PFSK-1 (cell line): ENCODE measurements around the gene RIPOR3.

Experiments
- POLR2AphosphoS5 ChIP-seq: IDR thresholded peaks from 2 replicates; pipeline ENCODE4 v1.6.1; 2012; ENCODE audit warnings: low read depth, mild to moderate bottlenecking, control low read depth, low read length, moderate library complexity
- REST ChIP-seq, 2 experiments: IDR thresholded peaks; 2 replicates each; pipeline versions ENCODE4 v1.6.1 to v1.8.0; 2011 to 2012; ENCODE audit warnings: low read depth in 2 of 2, low read length in 2 of 2, control low read depth in 1 of 2, inconsistent platforms in 1 of 2, mild to moderate bottlenecking in 1 of 2, moderate library complexity in 1 of 2; ENCODE audit not compliant: insufficient read depth in 1 of 2
- SIN3A ChIP-seq: IDR thresholded peaks from 2 replicates; pipeline ENCODE4 v1.6.1; 2012; ENCODE audit warnings: mild to moderate bottlenecking, low read length, moderate library complexity, borderline replicate concordance; ENCODE audit not compliant: insufficient read depth

GRCh38 chr20:50571466-50571865, 119.9 kb downstream of the RIPOR3 start:
- TF ChIP-seq SIN3A (no peak), POLR2AphosphoS5 (no peak), REST (IDR thresholded peaks at IDR 0.05; ENCODE audit: insufficient read depth in 1 of 2, low read depth in 2 of 2, low read length in 2 of 2) (no peak)
